ENCODE data around the gene E2F6. TPM values are rescaled to one million over a fixed set of nuclear protein-coding genes. Genes with fewer than 3 reads are reported as not detected.

E2F6 gene
- total and polyA plus RNA-seq, 2 of the 13 experiments (the other 11 are each of a cell fraction or from before 2014, with no cell fraction given) = 27.3 to 36.0 TPM

GRCh38 chr2:11482473-11483035 lies 16.6 kb upstream of the E2F6 start (continued):
- 0 out of 2 replicates have a peak, but pooled peaks have one; percentile 8 for TF ChIP-seq ZNF674 (CRISPR knock-in tag; IDR thresholded peaks at IDR 0.05; ENCODE audit: low read depth)
- peak; percentile 7; the same call in 1 of the 2 replicates for TF ChIP-seq ARNT2 (CRISPR knock-in tag; IDR thresholded peaks at IDR 0.05; ENCODE audit: low read depth)
- TF ChIP-seq ZNF142 (CRISPR knock-in tag; IDR thresholded peaks at IDR 0.05) = no peak
- TF ChIP-seq ZNF318 (CRISPR knock-in tag; IDR thresholded peaks at IDR 0.05) = no peak
- no peak for TF ChIP-seq ZFP36 (IDR thresholded peaks at IDR 0.05; ENCODE audit: borderline replicate concordance, low read depth, low read length, partially characterized antibody)
- TF ChIP-seq NFIC (IDR thresholded peaks at IDR 0.05; ENCODE audit: low read length) = no peak
- TF ChIP-seq PAXIP1 (CRISPR knock-in tag; conservative IDR thresholded peaks at IDR 0.05) = no peak
- TF ChIP-seq ZNF547 (CRISPR knock-in tag; IDR thresholded peaks at IDR 0.05) = peak; percentile 31; the same call in 1 of the 2 replicates
- no peak for TF ChIP-seq NBN (conservative IDR thresholded peaks at IDR 0.05)
- no peak for TF ChIP-seq ERF (CRISPR knock-in tag; IDR thresholded peaks at IDR 0.05)

Measured in HepG2 (cell line).